GM18873 (cell line): ENCODE results near the gene CMIP.

Experiments
- ATAC-seq: cut with Tn5 transposase; IDR thresholded peaks from one replicate; pipeline ENCODE4 v1.9.1; 2021; ENCODE audit warnings: mild to moderate bottlenecking, moderate library complexity, moderate number of reproducible peaks; ENCODE audit not compliant: unreplicated experiment, low FRiP score

CMIP gene

GRCh38 chr16:81612351-81613163 is 167.9 kb downstream of the CMIP start:
- ATAC-seq: no peak

DNA sequence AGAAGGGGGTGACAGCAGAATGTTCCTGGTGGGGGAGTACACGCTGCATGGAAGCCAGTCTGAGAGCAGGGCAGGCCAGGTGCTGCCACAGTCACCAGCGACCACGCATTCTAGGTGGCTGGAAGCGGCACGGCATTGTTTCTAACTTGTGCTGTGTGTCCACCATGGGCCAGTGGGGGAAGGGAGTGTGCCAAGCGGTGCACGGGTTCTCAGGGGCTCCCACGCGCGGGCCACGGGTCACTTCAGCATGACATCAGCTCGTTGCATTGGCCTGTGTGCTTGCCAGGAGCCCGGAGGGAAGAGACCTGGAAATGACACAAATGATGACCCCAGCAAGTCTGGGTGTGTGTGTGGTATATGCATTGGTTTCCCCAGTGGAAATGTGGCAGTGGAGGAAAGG is 169.6 kb downstream of the CMIP start:
- ATAC-seq: no peak

DNA sequence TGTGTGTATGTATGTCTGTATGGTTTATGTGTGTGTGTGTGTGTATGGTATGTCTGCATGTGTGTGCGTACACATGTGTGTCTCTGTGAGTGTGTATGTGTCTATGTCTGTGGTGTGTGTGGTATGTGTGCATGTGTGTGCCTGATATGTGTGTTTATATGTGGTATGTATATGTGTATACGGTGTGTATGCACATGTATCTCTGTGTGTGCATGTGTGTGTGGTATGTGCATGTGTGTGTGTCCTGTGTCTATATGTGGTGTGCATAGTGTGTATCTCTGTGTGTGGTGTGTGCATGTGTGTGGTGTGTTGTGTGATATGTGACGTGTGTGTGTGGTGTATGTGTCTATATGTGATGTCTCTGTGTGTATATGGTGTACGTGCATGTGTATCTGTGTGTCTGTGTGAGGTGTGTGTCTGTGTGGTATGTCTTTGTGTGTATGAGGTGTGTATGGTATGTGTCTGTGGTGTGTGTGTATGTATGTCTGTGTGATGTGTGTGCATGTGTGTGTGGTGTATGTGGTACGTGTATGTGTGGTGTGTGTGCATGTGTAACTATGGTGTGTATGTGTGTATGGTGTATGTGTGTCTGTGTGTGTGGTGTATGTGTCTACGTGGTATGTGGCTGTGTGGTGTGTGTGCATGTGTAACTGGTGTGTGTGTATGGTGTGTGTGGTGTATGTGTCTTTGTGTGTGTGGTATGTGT is 170.2 kb downstream of the CMIP start:
- ATAC-seq: no peak

- no peak for ATAC-seq
These were observed 170.8 kb downstream of the CMIP start for GRCh38 chr16:81615411-81615810.

DNA sequence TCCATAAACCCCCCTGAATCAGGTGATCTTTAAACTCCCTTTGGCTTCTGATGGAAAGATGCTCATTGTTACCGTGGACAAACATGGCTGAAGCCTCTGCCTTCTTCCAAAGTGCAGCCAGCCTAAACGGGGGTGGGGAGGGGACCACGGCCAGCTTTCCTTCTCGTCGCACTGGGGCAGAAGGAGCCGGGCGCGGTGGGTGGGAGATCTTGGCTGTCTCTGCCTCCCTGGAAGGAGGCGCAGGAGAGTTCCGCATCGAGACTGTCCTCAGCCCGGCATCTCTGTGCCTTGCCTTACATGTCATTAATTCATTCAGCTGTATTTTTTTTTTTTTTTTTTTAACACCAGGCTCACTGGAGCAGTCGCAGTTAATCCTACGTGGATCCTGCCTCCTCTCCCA is 171.2 kb downstream of the CMIP start:
- no peak for ATAC-seq

- ATAC-seq: peak; percentile 59
These were observed 171.9 kb downstream of the CMIP start for GRCh38 chr16:81616321-81617020.

- no peak for ATAC-seq
These were observed 172.4 kb downstream of the CMIP start for GRCh38 chr16:81617021-81617346.

- ATAC-seq: no peak
These were observed 173.6 kb downstream of the CMIP start for GRCh38 chr16:81618187-81618586.

- no peak for ATAC-seq
These were observed 174.1 kb downstream of the CMIP start for GRCh38 chr16:81618661-81619060.

DNA sequence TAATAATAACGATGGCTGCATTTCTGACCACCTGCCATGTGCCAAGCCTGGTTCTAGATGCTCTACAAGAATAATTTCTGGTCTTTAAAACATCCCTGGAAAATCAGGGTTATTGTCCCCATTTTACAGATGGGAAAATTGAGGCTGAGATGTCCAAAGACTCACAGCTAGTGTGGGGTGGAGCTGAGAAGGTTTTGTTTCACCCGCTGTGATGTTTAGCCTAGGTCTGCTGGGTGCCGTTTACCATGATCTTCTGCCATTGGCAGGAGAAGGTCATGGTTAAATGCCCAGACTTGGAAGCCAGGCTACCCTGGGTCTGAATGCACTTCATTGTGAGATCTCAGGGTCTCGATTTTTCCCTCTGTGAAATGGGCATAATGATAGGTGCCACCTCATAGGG is 175.4 kb downstream of the CMIP start:
- ATAC-seq: no peak

DNA sequence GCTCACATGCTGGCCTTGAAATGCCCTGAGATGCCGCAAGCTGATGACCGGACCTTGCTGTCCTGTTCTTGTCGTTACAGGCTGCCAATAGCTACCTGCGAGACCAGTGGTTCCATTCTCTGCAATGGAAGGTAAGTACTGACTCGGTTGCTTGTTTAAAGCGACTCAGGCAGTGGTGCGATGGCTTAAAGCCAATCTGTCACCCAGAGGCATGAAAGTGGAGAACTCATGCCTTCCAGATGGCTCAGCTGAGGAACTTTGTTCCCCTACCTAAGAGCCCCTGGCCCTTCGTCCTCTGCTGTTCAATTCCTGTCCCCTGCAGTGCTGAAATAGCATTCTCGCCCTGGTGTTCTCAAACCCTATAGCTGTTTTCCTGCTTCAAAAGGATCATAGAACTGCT is 176.2 kb downstream of the CMIP start:
- no peak for ATAC-seq

DNA sequence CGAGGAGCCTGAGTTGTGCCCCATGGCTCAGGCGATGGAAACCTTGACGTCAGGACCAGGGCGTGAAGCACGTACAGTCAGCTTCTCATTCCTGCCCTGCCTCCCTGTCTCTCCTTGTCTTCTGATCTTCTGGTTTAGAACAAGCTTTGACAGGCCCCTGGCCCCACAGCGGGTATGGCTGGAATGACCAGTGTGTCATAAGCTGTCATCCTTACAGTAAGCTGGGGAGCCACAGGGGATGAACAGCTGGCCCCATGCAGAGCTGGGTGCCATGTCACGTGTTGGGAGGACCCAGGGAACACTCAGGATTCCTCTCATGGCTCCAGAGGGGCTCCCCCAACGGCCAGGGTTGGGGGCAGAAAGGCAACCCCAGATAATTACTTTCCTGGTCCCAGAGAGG is 176.9 kb downstream of the CMIP start:
- no peak for ATAC-seq

GRCh38 chr16:81623365-81624102 is 178.9 kb downstream of the CMIP start:
- ATAC-seq: no peak

DNA sequence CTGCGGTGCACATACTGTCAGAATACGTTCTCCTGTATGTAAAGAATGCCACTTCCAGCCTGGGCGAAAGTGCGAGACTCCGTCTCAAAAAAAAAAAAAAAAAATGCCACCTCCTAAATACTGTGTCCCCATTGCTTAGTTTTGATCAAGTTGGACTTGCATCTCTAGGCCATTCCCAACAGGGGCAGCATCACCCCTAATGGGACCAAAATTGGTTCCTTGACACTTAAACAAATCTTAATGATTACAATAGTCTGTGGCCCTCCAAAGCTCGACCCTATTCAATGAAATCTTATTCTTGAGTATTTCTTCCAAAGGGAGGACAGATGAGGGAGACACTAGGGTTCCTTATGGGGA is 179.8 kb downstream of the CMIP start:
- ATAC-seq: no peak

- ATAC-seq: no peak
These were observed 180.3 kb downstream of the CMIP start for GRCh38 chr16:81624760-81625543.

GRCh38 chr16:81625544-81626153 is 181.0 kb downstream of the CMIP start:
- ATAC-seq: no peak

DNA sequence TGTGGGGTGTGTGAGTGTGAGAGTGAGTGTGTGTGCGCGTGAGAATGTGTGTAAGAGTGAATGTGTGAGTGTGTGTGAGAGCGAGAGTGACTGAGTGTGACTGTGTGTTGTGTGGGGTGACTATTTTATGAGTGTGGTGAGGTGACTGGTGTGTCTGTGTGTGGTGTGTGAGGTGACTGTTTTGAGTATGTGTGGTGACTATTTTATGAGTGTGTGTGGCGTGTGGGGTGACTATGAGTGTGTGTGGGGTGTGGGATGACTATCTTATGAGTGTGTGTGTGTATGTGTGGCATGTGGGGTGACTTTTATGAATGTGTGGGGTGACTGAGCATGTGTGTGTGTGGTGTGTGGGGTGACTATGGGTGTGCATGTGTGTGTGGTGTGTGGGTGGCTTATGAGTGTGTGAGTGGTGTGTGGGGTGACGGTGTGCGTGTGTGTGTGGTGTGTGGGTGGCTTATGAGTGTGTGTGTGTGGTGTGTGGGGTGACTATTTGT is 181.6 kb downstream of the CMIP start:
- ATAC-seq: no peak

- no peak for ATAC-seq
These were observed 182.4 kb downstream of the CMIP start for GRCh38 chr16:81627024-81627423.

GRCh38 chr16:81627729-81628244 is 183.2 kb downstream of the CMIP start:
- ATAC-seq: no peak
